ENCODE measurements around the gene RMND1.

DNA sequence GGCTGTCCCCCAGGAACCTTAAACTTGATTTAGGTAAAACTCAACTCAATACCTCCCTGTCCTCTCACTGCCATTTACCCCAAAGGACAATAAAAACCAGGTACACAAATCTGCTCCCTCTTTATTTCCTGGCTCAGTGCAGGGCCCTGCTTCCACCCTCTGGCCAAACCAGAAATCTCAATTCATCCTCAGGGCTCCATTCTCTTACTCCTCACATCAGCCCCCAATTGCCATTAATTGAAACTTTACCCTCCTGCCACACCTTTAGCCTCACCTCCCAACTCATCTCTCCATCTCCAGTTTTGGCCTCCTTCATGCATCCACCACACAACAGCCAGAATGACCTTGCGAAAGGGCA lies 71.1 kb downstream of the RMND1 start:
- TF ChIP-seq, protein P1, sequence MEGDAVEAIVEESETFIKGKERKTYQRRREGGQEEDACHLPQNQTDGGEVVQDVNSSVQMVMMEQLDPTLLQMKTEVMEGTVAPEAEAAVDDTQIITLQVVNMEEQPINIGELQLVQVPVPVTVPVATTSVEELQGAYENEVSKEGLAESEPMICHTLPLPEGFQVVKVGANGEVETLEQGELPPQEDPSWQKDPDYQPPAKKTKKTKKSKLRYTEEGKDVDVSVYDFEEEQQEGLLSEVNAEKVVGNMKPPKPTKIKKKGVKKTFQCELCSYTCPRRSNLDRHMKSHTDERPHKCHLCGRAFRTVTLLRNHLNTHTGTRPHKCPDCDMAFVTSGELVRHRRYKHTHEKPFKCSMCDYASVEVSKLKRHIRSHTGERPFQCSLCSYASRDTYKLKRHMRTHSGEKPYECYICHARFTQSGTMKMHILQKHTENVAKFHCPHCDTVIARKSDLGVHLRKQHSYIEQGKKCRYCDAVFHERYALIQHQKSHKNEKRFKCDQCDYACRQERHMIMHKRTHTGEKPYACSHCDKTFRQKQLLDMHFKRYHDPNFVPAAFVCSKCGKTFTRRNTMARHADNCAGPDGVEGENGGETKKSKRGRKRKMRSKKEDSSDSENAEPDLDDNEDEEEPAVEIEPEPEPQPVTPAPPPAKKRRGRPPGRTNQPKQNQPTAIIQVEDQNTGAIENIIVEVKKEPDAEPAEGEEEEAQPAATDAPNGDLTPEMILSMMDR (IDR thresholded peaks at IDR 0.05), result no peak
- TF ChIP-seq POLR2A (IDR thresholded peaks at IDR 0.05), result no peak

All from adrenal gland (tissue), 5 donors.